Ovary (tissue), 9 donors: ENCODE data around the gene LIPM. TPM values are rescaled to one million over a fixed set of nuclear protein-coding genes. Genes with fewer than 3 reads are reported as not detected.

Experiments
- DNase-seq, 5 donors: peaks; one replicate each; pipeline ENCODE4 v3.0.0-alpha.2; 2019 to 2020
- H3K27ac ChIP-seq, 2 donors: fragments of 200-600 bp; one replicate each; pipeline versions ENCODE4 v1.5.1 to v1.8.0; 2019 to 2022
- H3K27me3 ChIP-seq: fragments of 200-600 bp; one replicate; pipeline ENCODE4 v1.8.0; 2022
- H3K36me3 ChIP-seq: fragments of 200-600 bp; sonication (generic); one replicate; pipeline ENCODE4 v1.5.1; 2019
- H3K4me1 ChIP-seq: one replicate; pipeline ENCODE4 v1.8.1; 2013; ENCODE audit warnings: mild to moderate bottlenecking, moderate library complexity; ENCODE audit not compliant: insufficient read depth
- H3K4me3 ChIP-seq: fragments of 200-600 bp; sonication (generic); one replicate; pipeline ENCODE4 v1.5.1; 2017
- H3K9me3 ChIP-seq, 2 donors: fragments of 200-600 bp in 1 of 2; sonication (generic) in 1 of 2; one replicate each; pipeline versions ENCODE4 v1.5.1 to v1.8.1; 2013 to 2019; ENCODE audit warnings: mild to moderate bottlenecking in 1 of 2, moderate library complexity in 1 of 2
- EP300 ChIP-seq: sonication (generic); formaldehyde crosslinking; IDR thresholded peaks from one replicate; pipeline ENCODE4 v1.6.1; 2017; ENCODE audit warnings: antibody characterized with exemption
- POLR2A ChIP-seq: fragments of 450-650 bp; IDR thresholded peaks from one replicate; pipeline ENCODE4 v1.6.1; 2017; ENCODE audit warnings: antibody characterized with exemption, mild to moderate bottlenecking, moderate library complexity
- WGBS, 3 donors: extraction: QIAGEN DNeasy Blood & Tissue Kit in 1 of 3; methylation state at CpG; one replicate each; pipeline versions ENCODE4 v1.1.5 to v1.1.7; 2013 to 2017; 5-methylcytosine and 5-hydroxymethylcytosine counted together
- intact Hi-C, 4 donors: fragments of 100-400 bp; cut with DNase I; formaldehyde crosslinking; loops; one replicate each; pipeline versions ENCODE4 v1.11.0 to v1.15.1; 2022 to 2023
- polyA plus RNA-seq, 2 donors: library from polyadenylated mRNA; stranded (reverse); fragments of 200-250 nt in 1 of 2; fragments of 350-450 nt in 1 of 2; fragmentation: Illumina TruSeq in 1 of 2; extraction: RNeasy Lipid Tissue Mini Kit (QIAGEN cat#74804) in 1 of 2; gene quantifications; one replicate each; pipeline ENCODE4 v1.2.3, GENCODE V29; 2013 to 2014
- total RNA-seq, 7 donors: library from RNA; depleted of rRNA in 2 of 7; stranded (reverse); fragments of >200 nt in 2 of 7; fragmentation: NEBNext Ultra II Directional in 3 of 7; extraction: Animal tissue kit (Norgen Biotek cat#: 25700) in 3 of 7; gene quantifications; one replicate each; pipeline versions ENCODE4 v1.1.0 to v1.2.4, GENCODE V29; 2016 to 2023
- TF ChIP-seq, protein P1 (sequence below), 3 donors: fragments of 450-650 bp in 2 of 3; fragments of 200-600 bp in 1 of 3; IDR thresholded peaks; one replicate each; pipeline versions ENCODE4 v1.5.1 to v1.8.0; 2016 to 2022; ENCODE audit warnings: antibody characterized with exemption in 3 of 3, mild to moderate bottlenecking in 1 of 3
- donor health status: DM: no; HTN: no; CAD: no; lungs with moderate emphysema.
- donor health status: DM: no; HTN: no; CAD: no.
- donor health status: Bipolar disorder and iron deficiency.
- donor health status: DM: yes; HTN: yes; CAD: no.
- donor health status: DM: no; HTN: no; CAD: no.
- donor health status: DM: yes; HTN: yes; CAD: no.

The LIPM gene
- total and polyA plus RNA-seq, 9 donors, result not detected

- H3K27ac ChIP-seq, result no peak overlapping the region
- intact Hi-C loops, result no loop called here
- WGBS, 3 donors, result 85 to 88% (median 88%) methylated on average over 1 of the region's 1 CpG
- H3K36me3 ChIP-seq, result no peaks in the 10 kb centered on the region
- no peaks in the 10 kb centered on the region for H3K4me1 ChIP-seq
- no peak overlapping the region for H3K4me3 ChIP-seq
- no peaks in the 10 kb centered on the region for H3K27me3 ChIP-seq
- TF ChIP-seq EP300 (no peak), POLR2A (no peak)
- TF ChIP-seq, protein P1, sequence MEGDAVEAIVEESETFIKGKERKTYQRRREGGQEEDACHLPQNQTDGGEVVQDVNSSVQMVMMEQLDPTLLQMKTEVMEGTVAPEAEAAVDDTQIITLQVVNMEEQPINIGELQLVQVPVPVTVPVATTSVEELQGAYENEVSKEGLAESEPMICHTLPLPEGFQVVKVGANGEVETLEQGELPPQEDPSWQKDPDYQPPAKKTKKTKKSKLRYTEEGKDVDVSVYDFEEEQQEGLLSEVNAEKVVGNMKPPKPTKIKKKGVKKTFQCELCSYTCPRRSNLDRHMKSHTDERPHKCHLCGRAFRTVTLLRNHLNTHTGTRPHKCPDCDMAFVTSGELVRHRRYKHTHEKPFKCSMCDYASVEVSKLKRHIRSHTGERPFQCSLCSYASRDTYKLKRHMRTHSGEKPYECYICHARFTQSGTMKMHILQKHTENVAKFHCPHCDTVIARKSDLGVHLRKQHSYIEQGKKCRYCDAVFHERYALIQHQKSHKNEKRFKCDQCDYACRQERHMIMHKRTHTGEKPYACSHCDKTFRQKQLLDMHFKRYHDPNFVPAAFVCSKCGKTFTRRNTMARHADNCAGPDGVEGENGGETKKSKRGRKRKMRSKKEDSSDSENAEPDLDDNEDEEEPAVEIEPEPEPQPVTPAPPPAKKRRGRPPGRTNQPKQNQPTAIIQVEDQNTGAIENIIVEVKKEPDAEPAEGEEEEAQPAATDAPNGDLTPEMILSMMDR (IDR thresholded peaks at IDR 0.05), result no peak
- no peak for DNase-seq
- H3K9me3 ChIP-seq, result no peaks in the 10 kb centered on the region
Measured at GRCh38 chr10:88850712-88851111, 48.2 kb downstream of the LIPM start.

DNA sequence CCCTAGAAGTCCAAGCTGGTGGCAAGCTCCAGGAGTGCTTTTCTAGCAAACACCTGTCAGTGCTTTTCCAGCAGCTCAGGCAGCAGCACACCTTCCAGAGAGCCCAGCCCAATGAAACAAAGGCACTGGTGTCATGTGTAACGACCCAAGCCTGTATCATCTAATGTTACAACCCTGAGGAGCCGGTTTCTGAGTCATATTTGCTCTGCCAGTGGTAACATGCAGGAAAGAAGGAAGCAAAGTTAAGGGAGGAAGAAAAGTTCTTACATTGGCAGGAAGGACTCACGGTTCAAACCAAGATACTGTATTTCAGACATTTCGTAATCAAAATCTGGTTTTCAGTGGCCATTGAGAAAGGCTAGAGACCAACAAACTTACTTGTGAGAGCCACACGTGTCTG, 49.2 kb downstream of the LIPM start, which contains the start of gene ANKRD22:
TSS of gene ANKRD22 (minus strand) at position 139 of the 400 bp plus-strand sequence. CDS start 237 bp downstream, outside the sequence.
- Histone ChIP-seq H3K27me3 (no peaks in the 10 kb centered on the region), H3K9me3 (no peaks in the 10 kb centered on the region), H3K4me3 (no peak within 1 kb of the TSS), H3K27ac (no peak within 1 kb of the TSS), H3K4me1 (no peaks in the 10 kb centered on the region), H3K36me3 (no peaks in the 10 kb centered on the region)
- intact Hi-C loops, result no loop called here
- no peak for TF ChIP-seq EP300
- WGBS, 3 donors, result 69 to 76% (median 72%) methylated on average over 5 of the region's 5 CpGs
- DNase-seq, result no peak

DNA sequence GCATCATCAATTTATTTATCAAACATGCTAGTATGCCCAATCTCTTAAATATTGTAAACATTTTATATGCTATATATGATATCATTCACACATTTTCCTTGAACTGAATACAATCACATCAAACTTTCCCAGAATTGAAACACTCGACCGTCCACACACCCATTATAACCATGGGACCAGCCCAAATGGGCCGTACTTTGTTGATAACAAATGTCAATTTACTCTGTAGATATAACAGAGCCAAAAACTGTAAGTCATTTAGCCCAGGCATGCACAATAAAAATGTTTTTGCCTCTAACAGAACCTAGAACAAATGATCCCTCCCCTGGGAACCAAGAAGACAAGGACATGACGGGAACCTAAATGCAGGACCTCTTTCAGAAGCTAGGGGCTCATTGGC, 49.8 kb downstream of the LIPM start:
- Histone ChIP-seq H3K36me3 (no peaks in the 10 kb centered on the region), H3K9me3 (no peaks in the 10 kb centered on the region), H3K27me3 (no peaks in the 10 kb centered on the region), H3K4me1 (no peaks in the 10 kb centered on the region), H3K4me3 (no peak overlapping the region), H3K27ac (no peak overlapping the region)
- intact Hi-C loops, result no loop called here
- TF ChIP-seq POLR2A (no peak), EP300 (no peak)
- TF ChIP-seq, protein P1 (IDR thresholded peaks at IDR 0.05), result no peak
- 78 to 94% (median 86%) methylated on average over 4 of the region's 4 CpGs for WGBS, 3 donors
- no peak for DNase-seq

DNA sequence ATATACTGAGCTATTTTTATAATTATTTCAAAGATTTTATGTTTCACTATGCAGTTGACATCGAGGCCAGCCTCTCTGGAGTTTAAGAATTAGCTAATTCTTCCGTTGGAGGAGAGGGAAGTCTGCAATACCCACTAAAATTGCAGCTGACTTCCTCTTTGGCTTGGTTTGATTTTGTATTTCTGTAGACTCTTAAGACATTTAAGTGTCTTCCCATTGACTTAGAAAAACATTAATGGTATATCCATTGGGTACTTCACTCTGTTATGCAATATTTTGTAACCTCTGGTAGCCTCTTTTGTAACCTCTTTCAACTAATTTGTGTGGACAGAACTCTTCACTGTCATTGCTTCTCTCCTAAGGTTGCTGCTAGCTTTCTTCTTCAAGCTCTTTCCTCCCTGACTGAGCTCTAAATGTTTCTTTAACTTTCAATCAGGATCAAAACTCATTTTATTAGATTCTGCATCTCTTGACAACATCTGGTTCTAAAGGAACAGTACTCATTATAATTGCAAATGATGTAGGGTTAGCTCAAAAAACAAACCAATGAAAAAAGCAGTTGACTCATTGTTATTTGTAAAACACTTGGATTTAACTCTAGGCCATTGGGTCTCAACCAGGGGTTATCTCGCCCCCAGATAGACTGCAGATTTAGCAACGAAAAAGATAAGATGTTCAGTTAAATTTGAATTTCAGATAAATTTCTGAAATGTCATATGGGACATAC, 50.8 kb downstream of the LIPM start:
- H3K27me3 ChIP-seq, result no peaks in the 10 kb centered on the region
- 75 to 81% (median 77%) methylated on average over 4 of the region's 4 CpGs for WGBS, 3 donors
- H3K4me1 ChIP-seq, result no peaks in the 10 kb centered on the region
- H3K36me3 ChIP-seq, result no peaks in the 10 kb centered on the region
- no peak for TF ChIP-seq EP300
- TF ChIP-seq, protein P1 (IDR thresholded peaks at IDR 0.05), result no peak
- no peak overlapping the region for H3K27ac ChIP-seq
- H3K9me3 ChIP-seq, result no peaks in the 10 kb centered on the region
- DNase-seq, result no peak
- H3K4me3 ChIP-seq, result no peak overlapping the region
- intact Hi-C loops, result no loop called here

DNA sequence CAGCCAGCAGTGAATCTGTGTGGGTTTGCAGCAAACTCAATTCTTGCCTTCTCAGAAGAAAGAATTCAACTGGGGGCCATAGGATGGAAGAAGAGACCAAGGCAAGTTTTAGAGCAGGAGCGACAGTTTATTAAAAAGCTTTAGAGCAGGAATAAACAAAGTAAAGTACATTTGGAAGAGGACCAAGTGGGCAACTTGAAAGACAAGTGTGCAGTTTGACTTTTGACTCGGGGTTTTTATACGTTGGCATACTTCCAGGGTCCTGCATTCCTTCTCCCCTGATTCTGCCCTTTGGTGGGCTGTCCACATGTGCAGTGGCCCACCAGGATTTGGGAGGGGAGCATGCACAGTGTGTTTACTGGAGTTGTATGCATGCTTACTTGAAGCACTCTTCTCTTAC, 52.2 kb downstream of the LIPM start:
- Histone ChIP-seq H3K4me3 (no peak overlapping the region), H3K36me3 (no peaks in the 10 kb centered on the region), H3K27ac (no peak overlapping the region), H3K9me3 (no peaks in the 10 kb centered on the region), H3K27me3 (no peaks in the 10 kb centered on the region), H3K4me1 (no peaks in the 10 kb centered on the region)
- 67 to 83% (median 76%) methylated on average over 3 of the region's 3 CpGs for WGBS, 3 donors
- intact Hi-C loops, result no loop called here
- no peak for DNase-seq
- TF ChIP-seq EP300, result no peak
- TF ChIP-seq, protein P1 (IDR thresholded peaks at IDR 0.05), result no peak
- TF ChIP-seq POLR2A, result no peak
